HG03039 (cell line): Measurements from ENCODE around the gene GLOD5.

Experiments
- ATAC-seq: cut with Tn5 transposase; IDR thresholded peaks from one replicate; pipeline ENCODE4 v1.9.1; 2021; ENCODE audit warnings: mild to moderate bottlenecking, moderate library complexity; ENCODE audit not compliant: unreplicated experiment

The GLOD5 gene

DNA sequence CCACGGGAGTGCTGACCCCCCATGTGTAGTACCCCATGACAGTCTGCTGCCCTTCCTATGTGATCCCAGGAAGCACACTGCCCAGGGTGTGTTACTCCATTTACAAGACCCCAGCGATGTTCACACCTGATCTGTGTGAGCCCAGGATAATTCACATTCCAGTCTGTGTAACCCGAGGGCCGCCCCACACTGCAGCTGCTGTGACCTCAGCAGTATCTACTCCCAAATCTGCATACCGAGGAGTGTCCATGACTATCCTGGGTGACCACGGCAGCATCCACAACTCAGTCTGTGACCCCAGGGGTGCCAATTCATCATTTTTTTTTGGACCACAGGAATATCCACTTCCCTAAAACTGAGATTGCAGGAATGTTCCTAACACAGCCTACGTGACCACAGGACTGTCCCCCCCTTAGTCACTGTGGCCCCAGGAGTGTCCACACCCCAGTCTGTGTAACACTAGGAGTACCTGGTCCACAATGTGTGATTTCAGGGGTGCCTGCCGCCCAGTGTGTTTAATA, 7.8 kb upstream of the GLOD5 start:
- ATAC-seq: no peak

DNA sequence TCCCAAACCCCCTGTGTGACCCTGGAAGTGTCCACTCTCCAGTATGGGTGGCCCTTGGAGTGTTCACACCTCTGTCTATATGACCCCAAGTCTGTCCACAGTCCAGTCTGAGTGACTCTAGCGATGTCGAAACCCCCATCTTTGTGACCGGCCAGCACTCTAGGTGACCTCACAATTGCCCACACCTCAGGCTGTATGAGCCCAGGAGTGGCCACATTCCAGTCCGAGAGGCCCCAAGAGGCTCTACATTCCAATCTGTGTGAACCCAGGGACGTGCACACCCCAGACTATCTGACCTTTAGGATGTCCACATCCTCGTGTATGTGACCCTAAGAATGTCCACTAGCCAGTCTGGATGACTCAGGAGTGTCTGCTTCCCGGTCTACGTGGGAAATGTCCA, 7.3 kb upstream of the GLOD5 start:
- no peak for ATAC-seq

DNA sequence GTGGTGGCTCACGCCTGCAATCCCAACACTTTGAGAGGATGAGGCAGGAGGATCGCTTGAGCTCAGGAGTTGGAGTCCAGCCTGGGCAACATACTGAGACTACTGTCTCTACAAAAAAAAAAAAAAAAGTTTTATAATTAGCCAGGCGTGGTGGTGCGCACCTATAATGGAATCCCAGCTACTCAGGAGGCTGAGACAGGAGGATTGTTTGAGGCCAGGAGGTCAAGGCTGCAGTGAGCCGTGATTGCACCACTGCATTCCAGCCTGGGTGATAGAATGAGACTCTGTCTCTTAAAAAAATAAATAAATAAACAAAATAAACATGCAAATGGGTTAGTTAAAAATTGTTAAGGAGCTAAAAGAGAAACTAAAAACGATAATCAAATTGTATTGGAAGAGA, 7.7 kb downstream of the GLOD5 start:
- no peak for ATAC-seq

DNA sequence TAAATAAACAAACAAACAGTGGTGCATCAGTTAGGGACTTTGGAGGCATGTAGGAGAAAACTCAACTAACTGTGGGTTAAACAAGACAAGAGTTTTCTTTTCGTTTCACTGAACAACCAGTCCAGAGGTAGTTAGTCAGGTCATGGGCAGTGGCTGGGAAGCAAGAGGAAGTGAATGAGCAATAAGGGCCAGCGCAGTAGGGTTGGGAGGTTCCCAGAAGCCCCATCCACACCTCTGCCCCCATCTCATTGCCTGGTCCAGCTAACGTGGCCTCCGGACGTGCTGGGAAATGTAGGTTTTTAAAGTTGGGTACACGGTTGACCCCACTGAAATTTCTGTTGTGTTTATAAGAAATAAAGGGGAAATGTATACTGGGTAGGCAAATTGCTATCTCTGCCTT, 8.7 kb downstream of the GLOD5 start:
- ATAC-seq: no peak

DNA sequence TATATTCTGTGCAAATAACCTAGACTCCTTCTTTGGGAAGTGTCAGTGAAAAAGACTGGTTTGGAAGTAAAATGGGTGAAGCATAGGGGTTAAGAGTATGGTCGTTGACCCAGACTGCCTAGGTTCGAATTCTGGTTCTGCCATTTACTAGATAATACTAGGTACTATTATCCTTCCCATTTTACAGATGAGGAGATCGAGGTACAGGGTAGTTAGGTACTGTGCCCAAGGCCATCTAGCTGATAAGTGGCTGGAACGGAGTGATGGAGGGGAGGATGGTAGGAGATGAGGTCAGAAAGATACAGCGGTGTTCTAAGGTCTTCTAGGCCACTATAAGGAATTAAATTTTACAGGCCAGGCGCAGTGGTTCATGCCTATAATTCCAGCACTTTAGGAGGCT, 11.1 kb downstream of the GLOD5 start:
- ATAC-seq: no peak

DNA sequence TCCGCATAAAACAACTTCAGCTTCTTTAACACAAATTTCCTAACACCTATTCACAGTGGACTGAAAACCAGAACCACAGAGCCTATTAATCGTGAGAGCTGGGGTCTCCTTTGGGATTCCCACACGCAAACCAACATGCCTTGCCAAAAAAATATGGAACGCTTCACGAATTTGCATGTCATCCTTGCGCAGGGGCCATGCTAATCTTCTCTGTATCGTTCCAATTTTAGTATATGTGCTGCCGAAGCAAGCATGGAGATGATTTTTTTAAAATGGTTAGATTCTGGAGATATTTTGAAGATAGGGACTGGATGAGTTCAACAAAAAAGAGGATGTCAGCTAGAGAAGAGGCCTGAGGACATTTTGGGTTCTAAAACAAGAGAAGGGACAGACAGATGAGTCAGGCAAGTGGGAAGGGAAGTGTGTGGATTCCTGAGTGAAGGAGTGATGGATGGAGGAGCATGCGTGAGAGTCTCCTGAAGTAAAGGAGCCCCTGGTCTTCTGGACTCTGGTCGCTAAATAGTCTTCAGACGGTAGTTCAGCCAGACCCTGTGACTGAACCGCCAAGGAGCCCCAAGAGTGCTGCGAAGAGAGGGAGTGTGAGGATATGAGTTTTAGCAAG, 15.4 kb downstream of the GLOD5 start:
- no peak for ATAC-seq

DNA sequence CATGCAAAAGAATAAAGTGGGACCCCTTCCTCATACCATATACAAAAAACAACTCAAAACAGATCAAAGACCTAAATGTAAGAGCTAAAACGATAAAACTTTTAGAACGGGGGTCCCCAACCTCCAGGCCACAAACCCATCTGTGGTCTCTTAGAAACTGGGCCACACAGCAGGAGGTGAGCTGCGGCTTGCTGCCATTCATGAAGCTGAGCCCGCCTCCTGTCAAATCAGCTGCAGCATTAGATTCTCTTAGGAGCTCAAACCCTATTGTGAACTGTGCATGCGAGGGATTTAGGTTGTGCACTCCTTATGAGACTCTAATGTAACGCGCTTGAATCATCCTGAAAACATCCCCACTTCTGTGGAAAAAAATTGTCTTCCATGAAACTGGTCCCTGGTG, 17.9 kb downstream of the GLOD5 start:
- ATAC-seq: no peak

DNA sequence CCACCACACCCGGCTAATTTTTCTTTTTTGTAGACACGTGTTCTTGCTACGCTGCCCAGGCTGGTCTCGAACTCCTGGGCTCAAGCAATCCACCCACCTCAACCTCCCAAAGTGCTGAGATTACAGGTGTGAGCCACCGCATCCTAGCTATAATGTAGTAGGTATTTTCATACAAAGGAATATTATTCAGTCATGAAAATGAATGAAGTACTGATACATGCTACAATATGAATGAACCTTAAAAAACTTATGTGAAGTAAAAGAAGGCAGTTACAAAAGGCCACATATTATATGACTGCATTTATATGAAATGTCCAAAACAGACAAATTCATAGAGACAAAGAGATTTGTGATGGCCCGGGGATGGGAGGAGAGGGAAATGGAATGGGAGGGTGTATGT, 20.2 kb downstream of the GLOD5 start:
- no peak for ATAC-seq

DNA sequence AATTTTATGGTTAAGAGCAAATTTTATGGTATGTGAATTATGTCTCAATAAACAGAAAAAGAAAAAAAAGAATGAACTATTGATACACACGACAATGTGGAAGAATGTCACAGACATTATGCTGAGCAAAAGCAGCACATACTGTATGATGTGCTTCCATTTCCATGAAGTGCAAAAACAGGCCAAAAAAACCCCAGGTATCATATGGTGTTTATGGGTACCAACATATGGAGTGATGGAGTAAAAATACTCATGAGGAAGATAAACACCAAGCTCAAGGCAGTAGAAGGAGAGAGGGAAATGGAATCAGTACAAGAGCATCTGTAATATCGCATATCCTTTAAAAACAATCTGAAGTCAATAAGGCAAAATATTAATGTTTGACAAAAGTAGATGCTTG, 20.7 kb downstream of the GLOD5 start:
- ATAC-seq: no peak

DNA sequence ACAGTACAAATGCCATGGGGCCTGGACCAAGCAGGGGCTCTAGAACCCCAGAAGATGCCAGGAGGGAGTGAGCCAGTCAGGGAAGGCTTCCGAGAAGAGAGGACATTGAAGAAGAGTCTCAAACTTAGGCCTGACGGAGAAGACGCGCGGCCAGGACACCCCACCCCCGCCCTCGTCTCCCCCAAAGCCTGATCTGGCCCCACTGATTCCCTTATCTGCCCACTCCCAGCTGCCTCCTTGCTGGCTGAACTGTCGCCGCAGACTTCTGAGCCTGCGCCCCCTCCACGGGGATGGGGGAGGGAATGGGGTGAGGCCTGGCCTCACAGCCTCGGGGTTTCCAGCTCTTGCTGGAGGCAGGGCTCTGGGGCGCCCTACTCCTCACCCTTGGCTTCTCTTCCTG, 21.2 kb downstream of the GLOD5 start:
- no peak for ATAC-seq

DNA sequence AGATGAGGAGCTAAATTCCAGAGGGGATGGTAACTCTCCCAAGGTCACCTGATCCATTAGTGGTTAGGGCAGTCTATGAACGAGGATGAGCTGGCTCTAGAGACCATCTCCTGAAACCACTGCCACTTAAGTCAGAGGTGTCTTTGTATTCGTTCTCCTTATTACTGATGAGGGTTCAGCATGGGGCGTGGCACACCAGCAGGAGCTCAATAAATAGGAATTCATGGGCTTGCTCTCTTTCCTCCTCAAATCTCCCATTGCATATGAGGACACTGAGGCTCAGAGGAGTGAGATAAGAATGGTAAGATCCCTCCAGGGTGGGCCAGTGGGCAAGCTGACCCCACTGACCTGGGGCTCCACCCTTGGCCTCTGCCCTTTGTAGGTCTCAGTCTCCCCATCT, 23.2 kb downstream of the GLOD5 start:
- ATAC-seq: no peak

DNA sequence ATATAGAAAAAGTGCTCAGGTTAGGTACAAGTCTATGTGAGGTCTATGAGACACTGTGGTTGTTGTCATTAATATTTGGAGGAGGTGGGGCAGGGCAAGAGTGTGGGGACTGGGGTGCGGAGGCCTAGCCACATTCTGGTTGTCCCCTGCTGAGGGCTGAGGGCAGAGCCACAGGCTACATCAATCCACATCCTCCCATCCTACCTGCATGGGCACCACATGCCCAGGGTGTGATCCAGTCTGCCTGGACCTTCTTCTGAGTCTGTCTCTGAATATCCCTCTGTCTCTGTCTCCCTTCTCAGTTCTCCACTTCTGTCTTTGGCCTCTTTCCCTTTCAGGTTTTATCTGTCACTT, 23.6 kb downstream of the GLOD5 start:
- ATAC-seq: no peak

DNA sequence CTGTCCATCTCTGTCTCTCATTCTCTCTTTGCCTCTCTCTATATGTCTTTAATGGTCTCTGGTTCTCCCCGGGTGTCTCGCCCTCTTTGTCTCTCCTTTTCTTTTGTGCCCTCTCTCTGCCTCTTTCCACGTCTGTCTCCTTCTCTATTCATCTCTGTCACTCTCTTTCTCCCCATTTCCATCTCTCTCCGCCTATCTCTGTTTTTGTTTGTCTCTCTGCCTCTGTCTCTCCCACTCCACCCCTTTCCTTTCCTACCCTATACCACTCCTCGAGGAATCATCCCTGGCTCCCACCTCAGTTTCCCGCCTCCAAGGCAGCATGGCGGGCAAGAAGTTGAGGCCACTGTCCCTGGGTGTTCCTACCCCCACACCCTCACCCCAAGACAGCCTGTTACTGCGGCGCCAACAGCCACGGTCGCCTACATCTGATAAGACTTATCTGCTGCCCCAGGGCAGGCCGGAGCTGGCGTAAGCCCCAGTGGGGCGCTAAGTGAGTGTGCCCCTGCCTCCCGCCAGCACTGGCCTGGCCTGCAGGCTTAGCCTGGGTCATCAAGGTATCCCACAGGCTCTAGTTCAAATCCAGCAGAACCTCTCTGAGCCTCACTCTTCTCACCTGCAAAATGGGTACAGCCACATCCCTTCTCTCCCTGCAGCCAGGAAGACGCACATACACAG, 24.1 kb downstream of the GLOD5 start:
- no peak for ATAC-seq

DNA sequence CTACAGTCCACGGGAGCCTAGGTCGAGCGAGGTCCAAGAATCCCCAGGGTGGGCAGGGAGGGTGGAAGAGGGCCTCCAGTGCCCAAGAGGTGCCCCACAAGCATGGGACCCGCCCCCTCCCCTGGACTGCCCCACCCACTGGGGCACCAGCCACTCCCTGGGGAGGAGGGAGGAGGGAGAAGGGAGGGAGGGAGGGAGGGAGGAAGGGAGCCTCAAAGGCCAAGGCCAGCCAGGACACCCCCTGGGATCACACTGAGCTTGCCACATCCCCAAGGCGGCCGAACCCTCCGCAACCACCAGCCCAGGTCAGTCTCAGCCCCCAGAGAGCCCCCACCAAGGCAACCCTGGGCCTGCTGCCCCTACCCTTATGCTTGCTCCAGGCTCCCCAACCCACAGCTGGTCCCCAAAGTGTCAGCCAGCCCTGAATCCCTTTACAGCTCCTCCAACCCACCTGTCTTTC, 24.8 kb downstream of the GLOD5 start, which contains the start of gene GATA1:
TSS of gene GATA1 (plus strand) at position 250 of the 460 bp plus-strand sequence. CDS start 4,520 bp downstream, outside the sequence.
- ATAC-seq: no peak

DNA sequence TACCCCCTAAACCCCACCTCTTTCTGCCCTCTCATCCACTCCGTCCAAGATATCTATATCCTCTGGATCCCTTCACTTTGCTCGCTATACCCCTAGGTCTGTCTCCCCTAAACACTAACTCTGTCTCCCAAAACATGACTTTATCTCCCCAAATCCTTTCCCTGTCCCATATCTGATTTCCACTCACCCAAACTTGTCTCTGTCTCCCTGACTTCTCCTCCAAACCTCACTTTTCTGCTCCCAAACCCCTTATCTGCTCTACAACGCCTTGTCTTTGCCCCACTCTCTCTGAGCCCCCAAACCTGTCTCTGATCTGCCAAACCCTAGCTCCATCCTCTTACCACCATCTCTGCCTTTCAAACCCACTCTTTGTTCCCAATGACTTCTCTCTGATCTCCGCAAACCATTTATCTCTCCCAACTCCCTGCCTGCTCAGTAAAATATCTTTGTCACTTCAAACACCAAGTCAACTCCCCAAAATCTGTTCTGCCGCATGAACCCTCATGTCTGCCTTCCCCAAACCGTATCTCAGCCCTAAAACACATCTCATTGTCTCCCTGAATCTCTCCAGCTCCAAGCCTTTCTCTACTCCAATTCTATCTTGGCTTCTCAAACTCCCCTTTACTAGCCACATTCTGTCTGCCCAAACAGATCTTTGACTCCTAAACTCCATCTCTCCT, 25.4 kb downstream of the GLOD5 start:
- no peak for ATAC-seq

DNA sequence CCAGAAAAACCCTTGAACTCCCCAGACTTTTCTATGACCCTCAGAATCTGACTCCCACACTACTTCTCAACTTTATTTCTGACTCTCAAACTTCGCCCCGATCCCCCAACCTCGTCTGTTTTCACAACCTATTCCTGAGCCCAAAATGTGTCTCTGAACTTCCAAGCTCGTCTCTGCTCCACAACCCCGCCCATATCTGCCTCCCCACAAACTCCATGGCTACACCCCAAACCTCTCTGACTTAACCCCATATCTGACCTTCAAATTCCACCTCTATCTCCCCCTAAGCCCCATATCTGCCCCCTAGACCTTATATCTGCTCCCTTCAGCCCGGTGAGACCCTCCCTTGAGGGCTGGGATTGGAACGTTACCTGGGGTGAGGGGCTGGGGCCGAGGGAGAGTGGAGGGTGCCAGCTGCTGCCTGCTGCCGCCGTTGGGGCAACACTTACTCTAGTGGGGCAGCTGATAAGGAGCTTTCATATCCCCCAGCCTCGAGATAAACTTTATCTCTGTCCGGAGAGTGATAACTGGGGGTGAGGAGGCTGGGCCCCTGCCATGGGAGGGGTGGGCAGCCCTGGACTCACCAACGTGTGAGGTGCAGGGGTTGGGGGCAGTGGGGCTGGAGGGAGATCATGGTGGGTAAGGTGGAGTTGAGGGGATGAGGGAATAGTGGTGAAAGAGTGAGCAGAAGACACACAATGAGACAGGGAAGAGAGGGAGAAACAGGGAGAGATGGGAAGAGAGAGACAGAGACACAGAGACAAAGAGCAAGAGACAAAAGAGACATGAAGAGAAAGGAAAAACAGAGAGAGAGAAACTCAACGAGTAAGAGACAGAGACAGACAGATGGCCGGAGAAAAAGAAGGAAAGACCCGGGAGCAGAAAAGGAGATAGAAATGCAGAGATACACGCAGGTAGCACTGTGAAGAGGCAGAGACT, 26.2 kb downstream of the GLOD5 start:
- ATAC-seq: no peak

DNA sequence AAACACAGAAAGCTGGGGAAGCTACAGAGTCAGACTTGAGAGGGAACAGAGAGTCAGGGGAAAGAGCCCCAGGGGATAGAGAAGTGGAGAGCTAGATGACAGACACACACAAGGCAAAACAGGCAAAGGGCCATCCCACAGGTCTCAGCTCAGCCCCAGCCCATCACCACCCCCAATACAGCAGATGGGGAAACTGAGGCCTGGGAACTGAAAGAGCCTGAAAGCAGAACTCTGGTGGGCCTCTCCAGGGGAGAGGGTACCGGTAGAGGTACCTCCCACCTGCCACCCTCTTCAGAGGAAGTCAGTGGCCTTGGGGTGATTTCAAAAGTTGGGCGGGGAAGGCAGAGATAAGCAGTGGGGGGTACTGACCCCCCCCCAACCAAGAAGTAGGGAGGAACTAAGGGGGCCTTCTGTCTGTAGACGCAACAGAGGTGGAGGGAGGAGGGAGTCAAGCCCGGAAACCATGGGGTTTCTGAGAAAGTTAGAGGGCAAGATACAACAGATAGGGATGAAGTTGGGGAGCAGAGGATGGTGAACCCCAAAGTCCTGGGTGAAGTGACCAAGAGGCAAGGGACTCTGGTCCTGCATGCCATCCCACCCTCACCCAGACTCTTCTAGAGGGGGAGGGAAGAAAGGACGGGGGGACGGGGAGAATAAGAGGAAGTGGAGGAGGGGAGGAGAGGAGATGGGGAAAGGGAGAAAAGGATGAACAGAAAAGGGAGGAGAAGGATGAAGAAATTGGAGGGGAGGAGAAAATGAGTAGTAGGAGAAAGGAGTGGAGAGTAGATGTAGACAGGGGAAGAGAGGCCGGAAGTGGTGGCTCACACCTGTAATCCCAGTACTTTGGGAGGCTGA, 28.0 kb downstream of the GLOD5 start:
- ATAC-seq: no peak

DNA sequence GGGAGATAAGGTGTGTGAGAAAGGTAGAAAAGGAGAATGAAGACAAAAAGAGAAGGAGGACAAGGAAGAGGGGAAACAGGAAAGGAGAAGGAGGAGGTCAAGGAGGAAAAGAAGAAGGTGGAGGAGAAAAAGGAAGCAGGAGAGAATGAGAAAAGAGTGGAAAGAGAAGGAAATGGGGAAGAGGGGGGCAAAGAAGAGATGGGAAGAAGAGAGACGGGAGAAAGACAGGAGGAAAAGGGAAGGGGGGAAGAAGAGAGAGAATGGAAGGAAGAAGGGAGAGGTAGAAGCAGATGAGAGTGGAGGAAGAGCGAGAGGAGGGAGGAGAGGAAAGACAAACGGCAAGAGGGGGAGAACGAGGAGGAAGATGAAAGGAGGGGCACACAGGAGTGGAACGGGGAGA, 28.9 kb downstream of the GLOD5 start:
- no peak for ATAC-seq

DNA sequence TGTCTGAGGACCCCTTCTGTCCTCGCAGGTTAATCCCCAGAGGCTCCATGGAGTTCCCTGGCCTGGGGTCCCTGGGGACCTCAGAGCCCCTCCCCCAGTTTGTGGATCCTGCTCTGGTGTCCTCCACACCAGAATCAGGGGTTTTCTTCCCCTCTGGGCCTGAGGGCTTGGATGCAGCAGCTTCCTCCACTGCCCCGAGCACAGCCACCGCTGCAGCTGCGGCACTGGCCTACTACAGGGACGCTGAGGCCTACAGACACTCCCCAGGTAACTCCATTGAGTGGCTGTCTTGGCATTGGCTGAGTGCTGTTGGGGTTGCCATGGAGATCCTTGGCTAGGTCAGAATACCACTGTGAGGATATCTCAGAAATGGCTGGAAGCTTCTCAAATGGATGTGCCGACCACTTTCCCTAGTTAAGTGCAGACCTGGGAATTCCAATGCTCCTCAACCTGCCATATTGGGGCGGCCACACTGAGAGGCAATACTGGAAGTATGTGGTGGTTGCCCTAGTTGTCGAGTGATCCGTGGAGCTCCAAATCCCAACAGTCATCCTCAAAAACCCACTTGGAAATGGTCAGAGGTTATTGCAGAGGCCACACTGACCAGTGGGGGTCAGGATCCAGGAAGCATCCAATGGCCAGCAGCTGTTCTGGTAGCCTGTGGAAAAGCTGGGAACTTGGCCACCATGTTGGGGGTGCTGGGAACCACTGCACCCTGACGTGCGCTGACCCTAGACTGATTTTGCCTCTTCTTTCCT, 29.7 kb downstream of the GLOD5 start:
- no peak for ATAC-seq
